D721Med (cell line): ENCODE measurements around the gene BLCAP.

Experiments
- DNase-seq: peaks from one replicate; pipeline ENCODE4 v3.0.0; 2011; ENCODE audit warnings: low spot score; ENCODE audit not compliant: insufficient read length
- FAIRE-seq: peaks from 2 replicates; lab custom pipeline; 2011; peaks lifted over from hg19 to GRCh38; lab: Jason Lieb, UNC
- TF ChIP-seq, protein P1 (sequence below): IDR thresholded peaks from 2 replicates; pipeline ENCODE4 v1.5.1; 2012; ENCODE audit warnings: mild to moderate bottlenecking, control low read depth; ENCODE audit not compliant: insufficient read depth; ENCODE audit errors: missing control alignments

Gene BLCAP

DNA sequence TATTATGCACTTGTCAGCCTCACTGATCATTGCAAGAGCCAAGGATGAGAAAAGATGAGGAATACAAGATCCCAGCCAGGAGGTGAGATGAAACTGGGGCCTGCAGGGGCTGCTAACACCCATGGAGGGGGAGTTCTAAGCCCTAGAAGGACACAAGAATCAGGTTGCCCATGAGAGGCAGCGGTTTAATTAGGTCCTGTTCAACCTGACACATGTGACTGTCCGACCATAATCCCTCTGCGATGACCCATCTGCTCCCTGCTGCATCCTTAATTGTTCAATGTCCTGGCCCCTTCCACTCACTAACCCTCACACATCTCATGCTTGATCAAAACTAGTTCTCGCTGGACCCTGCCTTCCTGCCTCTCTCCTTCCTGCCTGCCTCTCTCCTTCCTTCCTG, 58.8 kb downstream of the BLCAP start:
- no peak for DNase-seq
- no peak for FAIRE-seq

More for the DNA sequence above, 58.8 kb downstream of the BLCAP start:
- TF ChIP-seq, protein P1, sequence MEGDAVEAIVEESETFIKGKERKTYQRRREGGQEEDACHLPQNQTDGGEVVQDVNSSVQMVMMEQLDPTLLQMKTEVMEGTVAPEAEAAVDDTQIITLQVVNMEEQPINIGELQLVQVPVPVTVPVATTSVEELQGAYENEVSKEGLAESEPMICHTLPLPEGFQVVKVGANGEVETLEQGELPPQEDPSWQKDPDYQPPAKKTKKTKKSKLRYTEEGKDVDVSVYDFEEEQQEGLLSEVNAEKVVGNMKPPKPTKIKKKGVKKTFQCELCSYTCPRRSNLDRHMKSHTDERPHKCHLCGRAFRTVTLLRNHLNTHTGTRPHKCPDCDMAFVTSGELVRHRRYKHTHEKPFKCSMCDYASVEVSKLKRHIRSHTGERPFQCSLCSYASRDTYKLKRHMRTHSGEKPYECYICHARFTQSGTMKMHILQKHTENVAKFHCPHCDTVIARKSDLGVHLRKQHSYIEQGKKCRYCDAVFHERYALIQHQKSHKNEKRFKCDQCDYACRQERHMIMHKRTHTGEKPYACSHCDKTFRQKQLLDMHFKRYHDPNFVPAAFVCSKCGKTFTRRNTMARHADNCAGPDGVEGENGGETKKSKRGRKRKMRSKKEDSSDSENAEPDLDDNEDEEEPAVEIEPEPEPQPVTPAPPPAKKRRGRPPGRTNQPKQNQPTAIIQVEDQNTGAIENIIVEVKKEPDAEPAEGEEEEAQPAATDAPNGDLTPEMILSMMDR = no peak
